ENCODE results near the gene NT5C.

NT5C gene

DNA sequence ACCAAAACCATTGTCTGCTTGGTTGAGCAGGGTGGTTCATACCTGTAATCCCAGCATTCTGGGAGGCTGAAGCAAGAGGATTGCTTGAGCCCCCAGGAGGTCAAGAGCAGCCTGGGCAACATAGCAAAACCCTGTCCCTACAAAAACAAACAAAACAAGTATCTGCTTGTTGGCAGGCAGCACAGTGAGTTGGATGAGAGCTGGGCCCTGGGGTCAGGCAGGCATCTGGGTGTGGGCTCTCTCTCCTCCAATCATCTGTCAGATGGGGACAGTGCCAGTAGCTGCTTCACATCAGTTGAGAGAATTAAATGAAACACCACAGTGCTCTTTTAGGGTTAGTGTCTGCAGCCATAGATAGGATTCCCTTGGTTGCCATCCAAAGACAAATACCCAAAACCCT, 16.0 kb downstream of the NT5C start:
- Histone ChIP-seq H3K4me1 (ENCODE audit: control insufficient read depth, insufficient read depth, low read length) (peaks cover 4% of the 10 kb centered on the region; the same call in 1 of the 2 replicates), H3K27ac (ENCODE audit: extremely low read depth, low read depth, low read length) (no peak overlapping the region), H3K36me3 (ENCODE audit: control insufficient read depth in 2 of 2, insufficient read depth in 1 of 2, low read length in 2 of 2) (peaks cover 0 to 42% of the 10 kb centered on the region in 2 experiments; a peak in 2 of 3 replicates), H3K4me3 (ENCODE audit: low read depth, low read length) (no peak overlapping the region), H3K9me3 (ENCODE audit: control insufficient read depth, insufficient read depth, low read depth, low read length) (no peaks in the 10 kb centered on the region)
- TF ChIP-seq ZNF184 (tag by site-specific recombination; IDR thresholded peaks at IDR 0.05) (no peak), ZNF501 (tag by site-specific recombination; IDR thresholded peaks at IDR 0.05) (no peak), ZNF19 (tag by site-specific recombination; IDR thresholded peaks at IDR 0.05; ENCODE audit: low read depth) (no peak), ZBTB44 (tag by site-specific recombination; IDR thresholded peaks at IDR 0.05) (no peak), ZNF350 (tag by site-specific recombination; IDR thresholded peaks at IDR 0.05) (no peak), ZFP69B (tag by site-specific recombination; IDR thresholded peaks at IDR 0.05) (no peak), ZNF639 (tag by site-specific recombination; IDR thresholded peaks at IDR 0.05) (no peak), ZNF776 (tag by site-specific recombination; IDR thresholded peaks at IDR 0.05; ENCODE audit: borderline replicate concordance) (no peak), ZNF843 (tag by site-specific recombination; IDR thresholded peaks at IDR 0.05) (no peak), ZNF596 (tag by site-specific recombination; IDR thresholded peaks at IDR 0.05) (no peak), PBX3 (CRISPR knock-in tag; IDR thresholded peaks at IDR 0.05) (no peak), ZBTB21 (tag by site-specific recombination; IDR thresholded peaks at IDR 0.05) (no peak), ZNF747 (tag by site-specific recombination; IDR thresholded peaks at IDR 0.05) (no peak), ZNF433 (tag by site-specific recombination; IDR thresholded peaks at IDR 0.05; ENCODE audit: low read depth) (no peak), GLI4 (tag by site-specific recombination; IDR thresholded peaks at IDR 0.05) (no peak), ZNF701 (tag by site-specific recombination; IDR thresholded peaks at IDR 0.05) (no peak)
- TF ChIP-seq, protein P1, sequence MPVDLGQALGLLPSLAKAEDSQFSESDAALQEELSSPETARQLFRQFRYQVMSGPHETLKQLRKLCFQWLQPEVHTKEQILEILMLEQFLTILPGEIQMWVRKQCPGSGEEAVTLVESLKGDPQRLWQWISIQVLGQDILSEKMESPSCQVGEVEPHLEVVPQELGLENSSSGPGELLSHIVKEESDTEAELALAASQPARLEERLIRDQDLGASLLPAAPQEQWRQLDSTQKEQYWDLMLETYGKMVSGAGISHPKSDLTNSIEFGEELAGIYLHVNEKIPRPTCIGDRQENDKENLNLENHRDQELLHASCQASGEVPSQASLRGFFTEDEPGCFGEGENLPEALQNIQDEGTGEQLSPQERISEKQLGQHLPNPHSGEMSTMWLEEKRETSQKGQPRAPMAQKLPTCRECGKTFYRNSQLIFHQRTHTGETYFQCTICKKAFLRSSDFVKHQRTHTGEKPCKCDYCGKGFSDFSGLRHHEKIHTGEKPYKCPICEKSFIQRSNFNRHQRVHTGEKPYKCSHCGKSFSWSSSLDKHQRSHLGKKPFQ (tag by site-specific recombination; IDR thresholded peaks at IDR 0.05) = no peak
- TF ChIP-seq, protein P2, sequence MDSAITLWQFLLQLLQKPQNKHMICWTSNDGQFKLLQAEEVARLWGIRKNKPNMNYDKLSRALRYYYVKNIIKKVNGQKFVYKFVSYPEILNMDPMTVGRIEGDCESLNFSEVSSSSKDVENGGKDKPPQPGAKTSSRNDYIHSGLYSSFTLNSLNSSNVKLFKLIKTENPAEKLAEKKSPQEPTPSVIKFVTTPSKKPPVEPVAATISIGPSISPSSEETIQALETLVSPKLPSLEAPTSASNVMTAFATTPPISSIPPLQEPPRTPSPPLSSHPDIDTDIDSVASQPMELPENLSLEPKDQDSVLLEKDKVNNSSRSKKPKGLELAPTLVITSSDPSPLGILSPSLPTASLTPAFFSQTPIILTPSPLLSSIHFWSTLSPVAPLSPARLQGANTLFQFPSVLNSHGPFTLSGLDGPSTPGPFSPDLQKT (IDR thresholded peaks at IDR 0.05; ENCODE audit: borderline replicate concordance, low read depth, low read length) = no peak
- TF ChIP-seq, protein P3, sequence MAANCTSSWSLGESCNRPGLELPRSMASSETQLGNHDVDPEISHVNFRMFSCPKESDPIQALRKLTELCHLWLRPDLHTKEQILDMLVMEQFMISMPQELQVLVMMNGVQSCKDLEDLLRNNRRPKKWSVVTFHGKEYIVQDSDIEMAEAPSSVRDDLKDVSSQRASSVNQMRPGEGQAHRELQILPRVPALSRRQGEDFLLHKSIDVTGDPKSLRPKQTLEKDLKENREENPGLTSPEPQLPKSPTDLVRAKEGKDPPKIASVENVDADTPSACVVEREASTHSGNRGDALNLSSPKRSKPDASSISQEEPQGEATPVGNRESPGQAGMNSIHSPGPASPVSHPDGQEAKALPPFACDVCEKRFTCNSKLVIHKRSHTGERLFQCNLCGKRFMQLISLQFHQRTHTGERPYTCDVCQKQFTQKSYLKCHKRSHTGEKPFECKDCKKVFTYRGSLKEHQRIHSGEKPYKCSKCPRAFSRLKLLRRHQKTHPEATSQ (tag by site-specific recombination; IDR thresholded peaks at IDR 0.05) = no peak
- TF ChIP-seq, protein P4, sequence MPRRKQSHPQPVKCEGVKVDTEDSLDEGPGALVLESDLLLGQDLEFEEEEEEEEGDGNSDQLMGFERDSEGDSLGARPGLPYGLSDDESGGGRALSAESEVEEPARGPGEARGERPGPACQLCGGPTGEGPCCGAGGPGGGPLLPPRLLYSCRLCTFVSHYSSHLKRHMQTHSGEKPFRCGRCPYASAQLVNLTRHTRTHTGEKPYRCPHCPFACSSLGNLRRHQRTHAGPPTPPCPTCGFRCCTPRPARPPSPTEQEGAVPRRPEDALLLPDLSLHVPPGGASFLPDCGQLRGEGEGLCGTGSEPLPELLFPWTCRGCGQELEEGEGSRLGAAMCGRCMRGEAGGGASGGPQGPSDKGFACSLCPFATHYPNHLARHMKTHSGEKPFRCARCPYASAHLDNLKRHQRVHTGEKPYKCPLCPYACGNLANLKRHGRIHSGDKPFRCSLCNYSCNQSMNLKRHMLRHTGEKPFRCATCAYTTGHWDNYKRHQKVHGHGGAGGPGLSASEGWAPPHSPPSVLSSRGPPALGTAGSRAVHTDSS (tag by site-specific recombination; IDR thresholded peaks at IDR 0.05) = no peak
- ChIA-PET CTCF (interaction anchor here (0.6 to 7.1 kb wide), 13 partner anchors 10 to 339 kb away, joined by 3 to 149 read pairs (median 30); partner anchors contain the start of genes NT5C and NUP85), POLR2A (interaction anchor here (1.2 to 2.8 kb wide), 2 partner anchors 8 to 16 kb away, joined by 3 to 21 read pairs; partner anchors contain the start of gene NT5C)

All from HEK293 (cell line).